HG03103 (cell line): Measurements from ENCODE around the gene RFX3.

Experiments used
- ATAC-seq: cut with Tn5 transposase; IDR thresholded peaks from one replicate; pipeline ENCODE4 v1.9.1; 2021; ENCODE audit warnings: low read depth; ENCODE audit not compliant: unreplicated experiment

Gene RFX3

DNA sequence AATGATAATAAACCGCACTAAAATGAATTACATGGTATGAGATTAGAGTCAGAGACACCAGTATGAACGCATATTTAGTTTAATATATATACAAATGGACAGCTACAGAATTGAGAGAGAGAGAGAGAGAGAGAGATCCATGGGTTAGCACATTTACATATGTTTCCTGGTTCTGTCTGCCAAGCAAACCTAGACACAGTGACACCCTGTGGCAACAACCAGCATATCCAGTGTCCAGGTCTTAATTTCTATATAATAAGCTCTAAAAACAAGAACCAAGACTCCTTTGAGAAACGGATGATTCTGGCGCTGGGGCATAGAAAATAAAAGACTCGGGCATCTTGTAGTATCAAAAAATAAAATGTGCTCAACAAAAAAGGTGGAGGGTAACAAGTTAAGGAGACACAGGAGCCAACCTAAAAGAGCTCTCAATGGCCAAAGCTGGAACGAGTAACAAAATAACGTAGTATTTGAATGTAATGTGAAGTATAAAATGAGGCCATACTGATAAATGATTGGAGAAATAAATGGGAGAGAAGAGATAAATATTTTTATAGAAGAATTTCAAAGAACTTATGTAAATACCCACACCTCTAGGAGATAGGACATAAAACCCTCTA, 84.5 kb downstream of the RFX3 start:
- peak; percentile 91 for ATAC-seq

DNA sequence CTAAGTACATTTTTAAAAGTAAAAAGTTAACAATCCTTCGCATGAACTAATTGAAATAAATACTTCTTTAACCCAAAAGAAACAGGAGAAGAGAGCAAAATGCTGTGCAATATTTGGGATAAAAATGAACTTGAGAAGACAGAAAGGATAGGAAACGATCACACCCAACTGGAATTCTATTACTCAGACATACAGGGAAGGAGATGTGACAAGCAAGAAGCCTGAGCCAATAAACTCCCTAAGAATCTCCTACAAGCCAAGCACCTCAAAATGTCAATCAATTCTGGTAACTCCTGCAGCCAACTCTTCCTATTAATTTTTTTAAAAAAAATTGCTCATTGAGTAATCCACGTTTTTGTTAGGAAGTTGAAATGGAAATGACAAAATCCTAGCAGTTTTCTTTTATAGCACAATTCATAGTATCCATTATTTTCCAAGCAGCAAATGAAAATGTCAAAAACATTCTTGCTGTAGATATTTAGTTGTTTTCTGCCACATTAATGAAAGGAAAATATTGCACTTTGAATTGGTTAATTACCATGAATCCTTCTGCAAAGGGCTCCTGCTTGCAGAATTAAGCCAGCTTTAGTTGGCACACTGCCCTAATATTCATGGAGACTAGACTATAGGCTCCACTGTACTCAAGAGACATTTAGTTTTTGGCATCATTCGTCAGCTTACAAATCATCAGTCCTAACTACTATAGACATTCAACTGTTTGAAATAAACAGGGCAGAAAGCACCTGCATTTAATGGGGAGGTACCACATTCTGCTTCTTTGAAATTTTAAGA, 89.0 kb downstream of the RFX3 start:
- no peak for ATAC-seq

DNA sequence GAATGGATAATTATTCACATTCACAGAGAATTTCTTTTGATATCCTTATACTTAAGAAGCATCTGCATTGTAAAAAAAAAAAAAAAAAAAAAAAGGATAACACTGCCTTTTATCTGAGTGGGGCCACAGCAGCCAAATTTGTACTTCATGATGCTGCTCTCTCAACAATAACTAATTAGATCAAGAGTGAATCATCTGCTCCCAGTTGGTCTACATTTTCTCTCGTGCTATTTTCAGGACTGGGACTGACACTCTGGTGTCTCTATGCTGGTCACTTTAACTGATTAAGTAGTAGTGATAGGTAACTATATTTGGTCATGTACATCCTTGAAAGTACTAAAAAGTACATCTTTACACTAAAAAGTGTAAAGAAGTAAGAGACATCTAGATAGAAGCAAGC, 90.1 kb downstream of the RFX3 start:
- no peak for ATAC-seq

DNA sequence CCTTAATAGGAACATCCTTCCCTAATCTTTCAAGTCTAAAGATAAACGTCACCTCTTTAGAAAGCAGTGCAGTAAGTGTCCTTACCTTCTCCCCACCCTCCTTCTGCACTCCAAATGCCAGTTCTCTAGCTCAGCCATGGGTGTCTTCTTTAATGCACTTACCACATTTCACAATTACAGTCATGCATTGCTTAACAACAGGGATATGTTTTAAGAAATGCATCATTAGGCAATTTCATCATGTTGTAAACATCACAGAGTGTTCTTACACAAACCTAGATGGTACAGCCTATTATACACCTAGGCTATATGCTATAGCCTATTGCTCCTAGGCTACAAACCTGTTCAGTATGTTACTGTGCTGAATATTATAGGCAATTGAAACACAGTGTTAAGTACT, 91.2 kb downstream of the RFX3 start:
- ATAC-seq = no peak

DNA sequence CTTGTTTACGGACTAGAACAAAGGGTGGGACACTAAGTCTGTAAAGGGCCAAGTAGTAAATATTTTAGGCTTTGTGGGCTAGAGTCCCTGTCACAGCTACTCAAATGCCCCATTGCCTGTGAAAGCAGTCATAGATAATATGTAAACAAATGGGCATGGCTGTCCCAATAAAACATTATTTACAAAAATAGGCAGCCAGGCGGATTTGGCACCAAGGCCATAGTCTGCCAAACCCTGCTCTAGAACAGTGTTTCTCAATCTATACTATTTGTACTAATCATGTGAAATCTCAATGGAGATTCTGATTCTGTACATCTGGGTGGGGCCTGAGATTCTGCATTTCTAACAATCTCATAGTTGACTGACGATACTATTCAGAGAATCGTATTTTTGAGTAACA, 92.0 kb downstream of the RFX3 start:
- ATAC-seq = no peak

DNA sequence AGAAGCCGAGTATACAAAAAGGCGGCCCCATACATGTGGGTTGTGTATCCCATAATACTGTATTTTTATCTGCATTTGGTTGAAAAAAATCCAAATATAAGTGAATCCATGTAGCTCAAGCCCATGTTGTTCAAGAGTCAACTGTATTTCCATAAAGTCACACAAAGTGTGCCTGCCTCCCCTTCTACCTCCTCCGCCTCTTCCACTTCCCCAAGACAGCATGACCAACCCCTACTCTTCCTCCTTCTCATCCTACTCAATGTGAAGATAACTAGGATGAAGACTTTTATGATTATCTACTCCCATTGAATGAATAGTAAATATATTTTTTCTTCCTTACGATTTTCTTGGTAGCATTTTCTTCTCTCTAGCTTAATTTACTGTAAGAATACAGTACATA, 92.7 kb downstream of the RFX3 start:
- ATAC-seq = no peak

DNA sequence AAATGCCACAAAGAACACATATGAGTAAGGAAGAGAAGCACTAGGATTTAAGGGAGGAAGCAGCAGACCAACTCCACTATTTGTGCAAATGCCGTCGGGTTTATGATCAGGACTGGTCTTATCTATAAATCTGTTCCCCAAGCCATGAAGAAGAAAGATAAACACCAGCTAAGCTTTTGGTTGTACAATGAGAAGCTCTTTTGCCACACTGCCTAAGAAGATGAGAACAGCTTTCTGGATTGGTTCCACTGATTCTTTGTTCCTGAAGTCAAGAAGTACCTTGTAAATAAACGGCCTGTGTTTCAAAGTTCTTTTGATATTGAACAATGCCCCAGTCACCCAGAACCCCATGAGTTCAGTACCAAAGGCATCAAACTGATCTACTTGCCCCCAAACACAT, 93.9 kb downstream of the RFX3 start:
- ATAC-seq = no peak

DNA sequence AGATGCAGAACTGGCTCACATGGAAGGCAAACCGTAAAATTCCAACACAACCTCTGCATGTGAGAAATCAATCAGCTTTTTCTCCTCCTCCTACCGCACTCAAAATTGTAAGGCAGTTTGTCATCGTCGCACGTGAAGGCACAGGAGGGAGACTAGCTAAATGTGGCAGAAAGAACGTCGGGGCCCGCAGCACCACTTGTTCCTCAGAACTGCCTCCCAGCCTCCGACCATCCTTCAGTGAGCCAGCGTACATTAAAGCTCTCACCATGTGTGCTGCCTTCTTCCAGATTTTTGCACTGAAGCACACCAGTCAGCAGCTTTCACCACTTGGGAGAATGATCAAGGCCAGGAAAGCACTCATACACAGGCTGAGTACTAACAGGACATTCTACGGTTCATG, 105.9 kb downstream of the RFX3 start:
- no peak for ATAC-seq

DNA sequence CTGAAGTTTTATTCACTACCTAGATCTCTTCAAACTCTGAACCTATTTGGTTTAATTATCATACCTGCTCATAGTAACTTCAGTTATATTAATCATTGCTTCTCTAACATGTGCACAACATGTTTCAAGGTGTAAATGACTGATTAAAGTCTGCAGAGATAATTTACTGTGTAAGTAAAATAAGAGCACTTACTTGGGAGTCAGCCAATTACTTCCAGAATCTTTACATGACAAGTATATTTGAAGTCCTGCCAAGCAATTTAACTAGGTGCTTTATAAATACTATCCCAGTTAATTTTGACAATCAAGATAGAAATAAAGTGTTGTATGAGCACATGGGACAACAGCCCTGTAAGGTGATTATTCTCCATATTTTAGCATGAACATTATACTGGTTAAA, 109.9 kb downstream of the RFX3 start:
- no peak for ATAC-seq

DNA sequence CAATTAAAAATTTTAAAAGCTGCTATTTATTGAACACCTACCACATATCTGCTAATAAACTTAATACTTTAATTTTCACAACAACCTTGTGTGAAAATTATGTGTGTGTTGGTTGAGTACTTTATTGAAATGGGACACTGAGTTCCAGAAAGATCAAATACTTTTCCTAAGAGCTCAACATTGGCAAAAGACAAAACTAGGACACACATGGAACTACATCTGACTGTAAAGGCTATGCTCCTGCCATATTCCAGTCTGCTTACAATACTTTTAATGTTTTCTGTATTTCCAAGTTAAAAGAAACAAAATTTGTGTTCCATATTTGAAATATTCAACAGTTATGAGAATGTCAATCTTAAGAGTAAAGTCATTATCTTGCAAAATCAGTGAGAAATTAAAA, 111.8 kb downstream of the RFX3 start:
- no peak for ATAC-seq

DNA sequence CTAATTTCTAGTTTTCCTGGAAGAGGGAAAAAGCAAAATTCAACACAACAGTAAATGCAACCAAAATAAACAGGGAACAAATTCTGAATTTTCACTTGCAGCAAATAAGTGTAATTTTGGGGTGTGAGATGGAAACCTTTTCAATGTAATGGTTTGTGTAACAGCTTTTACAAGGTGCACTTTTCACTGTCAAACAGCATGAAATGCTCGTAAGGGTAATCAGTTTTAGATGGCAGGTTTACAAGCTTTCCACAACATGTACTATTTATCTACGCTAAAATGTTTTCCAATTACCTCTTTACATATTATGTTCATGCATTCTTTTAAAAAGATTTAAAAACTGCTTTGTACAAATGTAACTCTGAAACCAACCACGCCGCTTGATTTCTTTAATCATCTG, 115.3 kb downstream of the RFX3 start:
- ATAC-seq = no peak

DNA sequence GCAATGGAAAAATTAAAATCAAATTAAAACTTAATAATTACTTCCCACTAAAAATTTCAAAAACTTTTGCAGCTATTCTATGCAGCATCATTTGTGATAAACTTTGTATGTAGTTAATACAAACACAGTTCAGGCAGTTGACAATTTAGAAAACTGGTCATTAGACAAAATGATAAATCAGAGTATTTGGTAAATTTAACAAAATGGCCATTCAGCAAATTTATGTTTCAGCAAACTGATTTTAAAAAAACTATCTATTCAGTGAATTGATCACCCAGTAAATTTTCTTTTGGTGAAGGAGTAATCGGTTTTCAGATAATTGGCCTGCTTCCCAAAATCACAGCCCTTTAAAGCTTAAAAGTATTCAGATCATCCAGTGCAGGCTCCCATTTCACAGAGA, 116.3 kb downstream of the RFX3 start:
- ATAC-seq = no peak

DNA sequence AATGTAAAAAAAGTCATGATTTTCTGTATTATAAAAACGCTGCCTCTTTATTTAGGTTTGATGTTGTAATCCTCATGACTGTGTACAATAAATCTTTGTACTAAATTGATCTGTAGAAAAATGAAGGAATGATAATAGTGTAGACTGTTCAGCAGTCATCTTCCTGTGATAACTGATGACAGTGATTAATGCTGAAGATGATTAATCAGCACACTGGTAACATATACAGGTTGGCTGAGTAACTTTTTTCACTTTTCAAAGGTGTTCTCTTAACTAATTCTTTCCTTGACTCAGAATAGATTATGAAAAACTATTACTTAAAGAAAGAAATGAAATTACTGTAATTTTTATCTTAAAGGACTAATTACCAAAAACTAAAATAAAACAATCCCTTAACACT, 122.5 kb downstream of the RFX3 start:
- ATAC-seq = no peak

DNA sequence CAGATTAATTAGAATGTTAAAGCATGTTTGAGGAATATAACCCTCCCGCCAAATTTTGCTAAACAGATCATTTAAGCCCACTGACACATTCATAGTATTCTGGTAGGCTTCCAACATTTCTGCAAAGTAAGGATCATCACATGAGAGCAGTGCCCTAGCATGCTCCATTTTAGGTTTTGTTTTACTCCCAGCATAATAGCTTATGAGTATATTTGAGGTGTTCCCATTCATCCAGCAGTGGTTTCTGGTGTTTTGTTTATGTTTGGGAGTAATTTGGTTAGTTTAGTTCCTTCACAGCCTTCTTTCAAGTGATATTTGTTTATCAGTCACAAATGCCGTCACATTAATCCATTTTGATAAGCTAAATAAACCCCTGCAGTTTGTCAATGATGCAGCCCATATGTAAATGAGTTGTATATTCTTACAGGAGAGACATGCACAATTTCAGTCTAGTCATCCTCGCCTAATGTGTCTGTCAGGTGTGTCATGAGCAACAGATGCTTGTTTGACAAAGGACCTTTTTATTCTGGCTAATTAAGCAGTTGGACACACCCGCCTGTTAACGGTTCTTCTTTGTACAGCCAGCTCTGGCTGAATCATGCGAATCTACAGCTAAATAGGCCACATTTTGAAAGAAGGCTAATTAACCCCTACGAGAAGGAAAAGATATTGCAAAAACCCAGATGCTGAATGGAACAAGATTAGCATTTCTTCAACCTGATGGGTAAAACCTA, 124.4 kb downstream of the RFX3 start:
- no peak for ATAC-seq

DNA sequence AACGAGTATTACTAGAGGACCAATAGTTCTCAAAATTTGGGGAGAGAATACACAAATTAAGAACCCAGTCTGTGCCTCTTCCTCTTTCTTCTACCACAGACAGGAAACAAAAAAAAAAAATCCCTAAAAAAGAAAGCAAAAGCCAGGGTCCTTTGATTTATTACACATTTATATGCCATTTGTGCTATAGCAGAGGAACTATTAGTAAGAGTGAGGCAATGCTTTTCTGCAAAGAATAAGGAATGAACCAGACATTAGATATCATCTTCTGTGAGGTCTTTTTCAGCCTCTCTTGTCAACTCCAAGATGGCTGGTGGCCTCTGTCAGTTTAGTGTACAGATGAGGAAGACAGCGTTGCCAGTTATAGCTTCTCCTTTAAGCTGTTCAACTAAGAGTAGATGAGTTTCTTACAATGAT, 127.6 kb downstream of the RFX3 start:
- peak; percentile 49 for ATAC-seq

DNA sequence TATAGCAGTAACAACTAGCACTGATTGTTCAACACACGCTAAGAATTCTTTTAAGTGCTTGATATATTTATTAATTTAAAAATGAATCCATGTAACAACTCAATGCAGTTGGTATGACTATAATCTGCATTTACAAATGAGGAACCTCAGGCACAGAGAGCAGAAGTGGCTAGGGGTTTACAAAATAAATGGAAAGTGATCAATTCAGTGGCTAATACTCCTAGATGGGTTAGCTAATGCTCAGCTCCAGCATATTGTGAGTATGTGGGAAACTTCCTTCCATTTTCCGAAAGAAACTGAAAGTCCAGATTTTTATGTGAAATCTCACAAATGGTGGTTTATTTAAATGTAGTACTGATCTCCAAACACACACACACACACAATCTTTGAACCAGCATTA, 128.0 kb downstream of the RFX3 start:
- ATAC-seq = peak; percentile 38

DNA sequence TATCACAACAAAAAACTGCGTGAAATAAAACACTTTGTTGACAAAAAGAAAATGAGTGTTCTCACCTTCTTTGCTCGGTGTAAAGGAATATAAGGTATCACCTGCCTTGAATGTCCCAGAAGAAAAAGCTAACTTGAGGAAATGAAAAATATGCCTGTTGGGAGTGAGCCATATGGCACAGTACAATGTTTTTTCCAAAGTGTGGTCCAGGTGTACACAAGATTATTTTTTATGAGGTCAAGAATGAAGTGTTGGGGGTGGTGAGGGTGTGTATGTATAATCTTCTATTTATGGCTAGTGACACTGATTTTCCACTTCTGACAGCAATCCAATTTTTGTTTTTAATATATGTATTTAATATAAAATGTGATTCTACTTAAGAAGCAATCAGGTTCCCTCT, 134.4 kb downstream of the RFX3 start:
- ATAC-seq = no peak

DNA sequence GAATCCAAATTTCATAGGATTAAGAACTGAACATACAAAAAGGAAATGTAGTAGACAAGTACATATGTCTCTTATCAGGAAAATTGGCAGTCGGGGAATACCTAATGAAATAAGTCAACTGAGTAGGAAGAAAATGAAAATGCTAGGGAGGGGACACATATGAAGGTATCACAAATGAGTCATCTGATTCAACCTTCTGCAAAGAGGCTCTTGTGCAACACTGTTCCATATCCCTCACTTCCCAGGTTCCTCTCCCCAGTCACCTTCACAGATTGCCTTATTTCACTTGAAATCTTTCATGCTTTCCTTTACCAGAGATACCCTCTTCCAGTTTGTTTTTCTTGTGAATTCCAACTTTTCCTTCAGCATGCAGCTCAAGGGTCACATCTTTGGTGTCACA, 139.0 kb downstream of the RFX3 start:
- ATAC-seq = no peak

DNA sequence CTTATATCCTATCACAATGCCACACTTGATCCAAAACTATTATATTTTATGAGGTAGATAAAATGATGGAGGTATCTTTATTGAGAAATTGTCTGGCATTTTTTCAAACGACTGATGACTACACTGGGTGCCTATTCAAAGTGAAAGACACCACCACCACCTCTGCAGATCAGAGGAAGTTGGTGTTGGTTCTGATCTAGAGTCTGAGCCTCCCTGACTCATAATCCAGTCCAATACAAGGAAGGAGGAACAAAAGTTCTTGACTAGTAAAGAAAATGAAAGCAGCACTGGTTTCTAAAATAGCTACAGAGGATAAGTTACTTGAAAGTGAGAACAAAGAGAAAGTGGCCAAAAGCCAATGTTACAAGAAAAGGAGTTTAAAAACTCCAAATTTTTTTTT, 139.9 kb downstream of the RFX3 start:
- ATAC-seq = peak; percentile 93

DNA sequence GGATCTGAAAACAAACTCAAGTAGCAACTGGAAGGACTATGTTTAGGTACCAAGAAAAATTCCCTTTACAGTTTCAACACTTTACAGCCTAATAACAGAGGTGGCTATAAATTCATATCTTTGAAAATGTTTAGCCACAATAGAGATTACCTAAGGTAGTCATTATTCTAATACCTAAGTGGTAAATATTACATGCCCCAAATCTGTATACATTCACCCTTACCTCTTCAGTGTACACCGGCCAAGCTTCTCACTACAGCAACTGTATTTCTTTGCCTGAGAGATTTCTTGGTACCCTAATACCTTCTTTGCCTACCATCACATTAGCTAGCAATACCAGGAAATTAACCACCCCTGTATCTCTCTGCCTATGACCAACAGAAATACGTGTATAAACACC, 154.0 kb downstream of the RFX3 start:
- no peak for ATAC-seq

DNA sequence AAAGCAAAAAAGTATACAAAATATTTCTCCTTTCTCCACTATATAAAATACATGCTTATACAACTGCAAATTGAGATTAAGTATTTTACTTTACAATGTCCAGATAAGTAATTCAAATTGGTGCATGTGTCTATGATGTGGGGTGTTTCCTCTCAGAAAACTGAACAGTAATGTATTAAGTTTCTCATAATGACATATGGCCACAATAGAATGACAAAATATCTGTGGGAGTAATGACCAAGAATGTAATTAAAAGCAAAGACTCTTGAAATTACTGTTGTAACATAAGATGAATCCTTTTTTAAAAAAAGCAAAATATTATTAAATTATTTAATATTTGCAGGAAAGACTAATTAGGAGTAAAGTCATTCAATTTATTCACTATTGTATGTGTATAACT, 155.1 kb downstream of the RFX3 start:
- ATAC-seq = no peak

DNA sequence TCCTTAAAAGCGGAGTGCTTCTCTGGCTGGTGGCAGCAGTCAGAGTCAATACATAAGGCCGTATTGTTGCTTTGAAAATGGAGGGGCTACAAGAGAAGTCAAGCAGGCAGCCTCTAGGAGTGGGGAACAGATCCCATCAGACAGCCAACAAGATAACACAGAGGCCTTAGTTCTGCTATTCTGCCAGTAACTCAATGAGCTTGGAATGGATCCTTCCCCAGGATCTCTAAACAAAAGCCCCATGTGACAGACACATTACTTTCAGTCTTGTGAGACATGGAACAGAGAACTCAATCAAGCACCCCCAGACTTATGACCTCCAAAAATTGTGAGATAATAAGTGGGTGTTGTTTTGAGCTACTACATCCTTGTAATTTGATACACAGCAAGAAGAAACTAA, 158.6 kb downstream of the RFX3 start:
- ATAC-seq = no peak
